Activated CD8-positive, alpha-beta memory T cell treated with anti-CD3 and anti-CD28 coated beads, Interleukin-2, amount 10 ng/mL, durations not matched to agents 7 days and 5 days (primary cell): ENCODE measurements around the gene FBXO31. TPM values are rescaled to one million over a fixed set of nuclear protein-coding genes. Genes with fewer than 3 reads are reported as not detected.
"Not testable (repeated sequence)": the region's sequence is repeated elsewhere in the genome, so short reads cannot be mapped to it uniquely, and the experiment has no call there.

Experiments used
- ATAC-seq: fragments of 150-1000 bp; cut with Tn5 transposase; one replicate; pipeline ENCODE4 v1.10.0; 2021; ENCODE audit warnings: moderate library complexity
- CTCF ChIA-PET: fragments of 350-600 bp; sonication (Branson Sonifier 250); formaldehyde crosslinking; loops from one replicate; lab custom pipeline; 2021; ENCODE audit warnings: antibody characterized with exemption; lab: Charles Lee
- DNase-seq: peaks from one replicate; pipeline ENCODE4 v3.0.0-alpha.2; 2020
- H3K27ac Mint-ChIP-seq: one replicate; pipeline ENCODE4 v1.8.0; 2021; ENCODE audit warnings: mild to moderate bottlenecking, mixed read lengths
- H3K27me3 Mint-ChIP-seq: one replicate; pipeline ENCODE4 v1.8.0; 2021; ENCODE audit warnings: mixed read lengths
- H3K36me3 Mint-ChIP-seq: one replicate; pipeline ENCODE4 v1.8.0; 2021; ENCODE audit warnings: mild to moderate bottlenecking, mixed read lengths
- H3K4me1 Mint-ChIP-seq: one replicate; pipeline ENCODE4 v1.8.0; 2021; ENCODE audit warnings: mixed read lengths
- H3K4me3 Mint-ChIP-seq: one replicate; pipeline ENCODE4 v1.8.0; 2021; ENCODE audit warnings: mild to moderate bottlenecking, moderate library complexity, mixed read lengths
- H3K9me3 Mint-ChIP-seq: one replicate; pipeline ENCODE4 v1.8.0; 2022; ENCODE audit warnings: low read depth, mixed read lengths
- total RNA-seq, 2 experiments: library from RNA; stranded (reverse); gene quantifications; one replicate each; pipeline ENCODE4 v1.2.3, GENCODE V29; 2021

Gene FBXO31
- total RNA-seq, 2 experiments from 2014 or later: 38.8 TPM

- Mint-ChIP-seq H3K36me3 (peaks cover 5% of the 10 kb centered on the region), H3K4me3 (no peak overlapping the region), H3K4me1 (peaks cover 20% of the 10 kb centered on the region), H3K27ac (no peak overlapping the region), H3K9me3 (no peaks in the 10 kb centered on the region), H3K27me3 (no peaks in the 10 kb centered on the region)
- CTCF ChIA-PET: interaction anchor here (1.4 kb wide), 1 partner anchor 24 kb away, joined by 4 read pairs; no protein-coding TSS in a partner anchor
- DNase-seq: no peak
- no peak for ATAC-seq
Observed at GRCh38 chr16:87369796-87370719, 13.5 kb downstream of the FBXO31 start.

DNA sequence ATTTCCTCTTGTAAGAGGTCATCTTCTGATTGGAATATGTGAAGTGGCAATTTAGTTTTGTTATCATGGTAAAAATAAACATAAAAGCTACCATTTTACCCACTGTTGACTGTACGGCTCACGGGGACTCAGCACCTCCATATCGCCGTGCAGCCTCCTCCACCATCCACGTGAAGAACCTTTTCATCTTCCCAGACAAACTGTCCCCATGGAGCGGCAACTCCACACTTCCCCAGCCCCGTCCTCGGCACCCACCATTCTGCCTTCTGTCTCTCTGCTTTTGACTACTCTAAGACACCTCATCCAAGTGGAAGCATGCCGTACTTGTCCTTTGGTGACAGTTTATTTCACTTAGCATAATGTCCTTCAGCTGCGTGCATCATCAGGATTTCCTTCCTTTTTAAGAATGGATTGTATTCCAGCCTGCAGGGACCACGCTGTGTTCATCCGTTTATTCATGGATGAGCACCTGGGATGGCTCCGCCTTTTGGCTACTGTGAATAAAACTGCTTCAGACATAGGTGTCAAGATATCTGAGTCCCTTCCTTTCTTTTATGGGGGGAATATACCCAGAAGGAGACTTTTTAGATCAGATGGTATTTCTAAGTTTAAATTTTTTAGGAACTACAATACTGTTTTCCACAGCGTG lies 14.3 kb downstream of the FBXO31 start:
- Mint-ChIP-seq H3K36me3 (peaks cover 5% of the 10 kb centered on the region), H3K4me1 (peaks cover 28% of the 10 kb centered on the region), H3K4me3 (no peak overlapping the region), H3K9me3 (no peaks in the 10 kb centered on the region), H3K27ac (no peak overlapping the region), H3K27me3 (no peaks in the 10 kb centered on the region)
- CTCF ChIA-PET: interaction anchor here (1.2 to 1.4 kb wide), 2 partner anchors 25 to 44 kb away, joined by 3 to 4 read pairs; no protein-coding TSS in a partner anchor
- no peak for DNase-seq
- ATAC-seq: no peak

- DNase-seq (no peak), ATAC-seq (no peak)
- CTCF ChIA-PET: interaction anchor here (1.2 to 1.4 kb wide), 2 partner anchors 26 to 43 kb away, joined by 3 to 4 read pairs; no protein-coding TSS in a partner anchor
- H3K27ac Mint-ChIP-seq: no peak overlapping the region
- H3K4me1 Mint-ChIP-seq: peaks cover 31% of the 10 kb centered on the region
- peaks cover 4% of the 10 kb centered on the region for H3K36me3 Mint-ChIP-seq
- H3K9me3 Mint-ChIP-seq: no peaks in the 10 kb centered on the region
- no peak overlapping the region for H3K4me3 Mint-ChIP-seq
- no peaks in the 10 kb centered on the region for H3K27me3 Mint-ChIP-seq
Observed at GRCh38 chr16:87368029-87368770, 15.4 kb downstream of the FBXO31 start.

DNA sequence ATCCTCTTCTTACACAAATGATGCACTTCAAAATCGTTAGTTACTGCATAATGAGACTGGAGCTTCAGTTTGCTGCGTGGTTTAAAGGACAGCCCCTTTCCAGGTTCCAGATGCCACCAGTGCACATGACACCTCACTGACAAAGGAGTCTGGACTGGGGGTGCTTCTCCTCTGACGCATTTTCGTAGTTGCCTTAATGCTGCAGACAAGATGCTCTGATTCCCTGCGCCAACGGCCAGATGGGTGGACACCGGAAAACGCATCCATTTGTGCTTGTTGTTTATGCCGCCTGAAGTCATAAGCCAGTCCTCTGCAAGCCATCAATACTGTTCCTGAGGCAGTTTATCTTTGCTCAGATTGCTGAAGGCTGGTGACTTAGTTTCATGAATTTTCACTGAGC lies 16.0 kb downstream of the FBXO31 start:
- H3K27ac Mint-ChIP-seq: peak overlapping the region; percentile 64
- CTCF ChIA-PET: no interaction called here
- H3K27me3 Mint-ChIP-seq: no peaks in the 10 kb centered on the region
- no peaks in the 10 kb centered on the region for H3K9me3 Mint-ChIP-seq
- ATAC-seq (no peak), DNase-seq (no peak)
- no peak overlapping the region for H3K4me3 Mint-ChIP-seq
- H3K4me1 Mint-ChIP-seq: peaks cover 31% of the 10 kb centered on the region
- H3K36me3 Mint-ChIP-seq: peaks cover 4% of the 10 kb centered on the region

DNA sequence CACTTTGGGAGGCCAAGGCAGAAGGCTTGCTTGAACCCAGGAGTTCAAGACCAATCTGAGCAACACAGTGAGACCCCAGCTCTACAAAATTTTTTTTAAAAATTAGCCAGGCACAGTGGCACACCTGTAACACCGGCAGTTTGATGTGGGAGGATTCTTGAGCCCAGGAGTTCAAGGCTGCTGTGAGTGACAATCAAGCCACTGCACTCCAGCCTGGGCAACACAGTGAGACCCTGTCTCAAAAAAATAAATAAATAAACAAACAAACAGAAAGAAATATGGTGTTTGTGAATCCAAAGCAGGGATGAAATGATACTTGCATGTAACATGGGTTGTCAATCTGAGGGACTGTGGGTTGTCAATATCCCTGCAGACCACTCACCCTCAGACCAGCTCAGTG lies 16.6 kb downstream of the FBXO31 start:
- no peaks in the 10 kb centered on the region for H3K27me3 Mint-ChIP-seq
- peaks cover 4% of the 10 kb centered on the region for H3K36me3 Mint-ChIP-seq
- no peak overlapping the region for H3K27ac Mint-ChIP-seq
- CTCF ChIA-PET: no interaction called here
- DNase-seq (no peak), ATAC-seq (no peak)
- peaks cover 27% of the 10 kb centered on the region for H3K4me1 Mint-ChIP-seq
- H3K4me3 Mint-ChIP-seq: no peak overlapping the region
- H3K9me3 Mint-ChIP-seq: no peaks in the 10 kb centered on the region

- H3K27ac Mint-ChIP-seq: no peak overlapping the region
- H3K27me3 Mint-ChIP-seq: no peaks in the 10 kb centered on the region
- H3K4me3 Mint-ChIP-seq: no peak overlapping the region
- H3K4me1 Mint-ChIP-seq: peaks cover 26% of the 10 kb centered on the region
- H3K9me3 Mint-ChIP-seq: no peaks in the 10 kb centered on the region
- H3K36me3 Mint-ChIP-seq: peaks cover 4% of the 10 kb centered on the region
- DNase-seq: no peak
- no peak for ATAC-seq
- CTCF ChIA-PET: no interaction called here
Observed at GRCh38 chr16:87366288-87366687, 17.3 kb downstream of the FBXO31 start.

DNA sequence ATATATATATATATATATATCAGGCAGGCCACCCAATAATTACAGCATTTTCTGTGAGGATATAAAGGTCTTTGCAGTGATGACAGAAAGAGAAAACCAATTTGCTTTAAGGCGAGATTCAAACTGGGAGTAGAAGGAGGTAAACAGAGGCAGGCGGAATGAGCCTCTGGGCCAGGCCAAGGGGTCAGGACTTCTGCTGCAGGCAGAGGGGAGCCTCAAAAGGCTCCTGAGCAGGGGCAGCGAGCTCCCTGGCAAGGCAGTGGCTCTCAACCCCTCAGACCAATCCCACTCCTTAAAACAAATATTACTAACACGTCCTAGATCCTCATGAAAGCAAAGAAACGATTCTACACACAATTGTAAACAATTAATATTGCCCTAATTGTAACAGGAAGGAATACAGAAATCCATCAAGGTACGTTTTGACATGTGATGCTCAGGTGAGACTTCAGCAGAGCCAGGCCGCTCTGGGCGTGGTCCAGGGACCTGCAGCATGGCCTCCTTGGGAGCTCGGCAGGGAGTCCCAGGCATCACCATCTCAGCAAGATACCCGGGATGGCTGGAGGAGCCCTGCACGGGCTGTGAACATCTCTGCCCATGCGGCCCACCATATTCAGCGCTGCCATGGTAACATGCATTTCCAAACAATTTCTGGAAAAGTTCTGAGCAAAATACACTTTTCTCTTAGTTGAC lies 18.4 kb downstream of the FBXO31 start:
- Mint-ChIP-seq H3K4me1 (peaks cover 37% of the 10 kb centered on the region), H3K27ac (peak overlapping the region; percentile 53), H3K4me3 (no peak overlapping the region), H3K9me3 (no peaks in the 10 kb centered on the region), H3K36me3 (peaks cover 4% of the 10 kb centered on the region), H3K27me3 (no peaks in the 10 kb centered on the region)
- DNase-seq: no peak
- CTCF ChIA-PET: interaction anchor here (0.7 to 1.6 kb wide), 4 partner anchors 16 to 47 kb away, joined by 3 to 6 read pairs (median 4); partner anchors contain the start of genes C16orf95 and FBXO31
- ATAC-seq: no peak

DNA sequence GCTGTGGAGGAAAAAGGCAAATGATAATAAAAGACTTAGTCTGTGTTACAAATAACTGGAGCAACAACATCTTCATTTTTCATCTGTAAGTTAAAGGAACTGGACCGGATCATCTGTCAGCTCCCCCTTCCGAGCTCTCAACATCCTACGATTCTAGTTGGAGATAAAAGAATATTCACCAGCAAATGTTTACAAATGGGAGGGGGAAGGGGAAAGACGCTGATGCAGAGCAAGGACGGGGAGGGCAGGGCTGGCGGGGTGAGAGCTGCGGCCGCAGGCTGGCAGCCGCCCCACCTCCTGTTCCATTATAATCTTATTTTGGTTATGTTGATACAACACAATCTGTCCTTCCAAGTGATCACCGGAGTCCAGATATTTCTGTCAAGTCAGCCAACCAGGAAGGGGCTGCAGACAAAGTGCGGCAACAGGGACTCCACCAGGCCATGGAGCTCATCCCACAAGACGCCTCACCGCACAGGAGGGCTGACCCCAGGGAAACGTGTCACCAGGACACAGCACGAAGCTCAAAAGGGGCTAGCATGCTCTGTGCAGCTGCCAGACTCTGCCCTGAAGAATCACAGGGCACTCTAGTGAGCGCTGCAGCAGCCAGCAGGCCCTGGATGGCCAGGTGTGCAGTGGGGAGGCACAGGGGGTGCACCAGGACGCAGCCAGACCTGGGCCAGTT lies 19.7 kb downstream of the FBXO31 start:
- no peaks in the 10 kb centered on the region for H3K27me3 Mint-ChIP-seq
- peaks cover 9% of the 10 kb centered on the region for H3K36me3 Mint-ChIP-seq
- CTCF ChIA-PET: interaction anchor here (0.8 to 2.1 kb wide), 5 partner anchors 13 to 46 kb away, joined by 3 to 6 read pairs (median 5); partner anchors contain the start of genes C16orf95 and FBXO31
- peak overlapping the region; percentile 77 for H3K27ac Mint-ChIP-seq
- no peaks in the 10 kb centered on the region for H3K9me3 Mint-ChIP-seq
- peaks cover 34% of the 10 kb centered on the region for H3K4me1 Mint-ChIP-seq
- ATAC-seq: peak; percentile 17
- peak overlapping the region; percentile 28 for H3K4me3 Mint-ChIP-seq
- DNase-seq: no peak

GRCh38 chr16:87362828-87363559 lies 20.6 kb downstream of the FBXO31 start:
- H3K9me3 Mint-ChIP-seq, H3K27me3 Mint-ChIP-seq, DNase-seq, H3K4me3 Mint-ChIP-seq, H3K36me3 Mint-ChIP-seq, ATAC-seq, H3K27ac Mint-ChIP-seq: not testable (repeated sequence)
- peaks cover 34% of the 10 kb centered on the region for H3K4me1 Mint-ChIP-seq
- CTCF ChIA-PET: interaction anchor here (0.8 to 2.1 kb wide), 2 partner anchors 12 to 31 kb away, joined by 3 to 6 read pairs; no protein-coding TSS in a partner anchor

DNA sequence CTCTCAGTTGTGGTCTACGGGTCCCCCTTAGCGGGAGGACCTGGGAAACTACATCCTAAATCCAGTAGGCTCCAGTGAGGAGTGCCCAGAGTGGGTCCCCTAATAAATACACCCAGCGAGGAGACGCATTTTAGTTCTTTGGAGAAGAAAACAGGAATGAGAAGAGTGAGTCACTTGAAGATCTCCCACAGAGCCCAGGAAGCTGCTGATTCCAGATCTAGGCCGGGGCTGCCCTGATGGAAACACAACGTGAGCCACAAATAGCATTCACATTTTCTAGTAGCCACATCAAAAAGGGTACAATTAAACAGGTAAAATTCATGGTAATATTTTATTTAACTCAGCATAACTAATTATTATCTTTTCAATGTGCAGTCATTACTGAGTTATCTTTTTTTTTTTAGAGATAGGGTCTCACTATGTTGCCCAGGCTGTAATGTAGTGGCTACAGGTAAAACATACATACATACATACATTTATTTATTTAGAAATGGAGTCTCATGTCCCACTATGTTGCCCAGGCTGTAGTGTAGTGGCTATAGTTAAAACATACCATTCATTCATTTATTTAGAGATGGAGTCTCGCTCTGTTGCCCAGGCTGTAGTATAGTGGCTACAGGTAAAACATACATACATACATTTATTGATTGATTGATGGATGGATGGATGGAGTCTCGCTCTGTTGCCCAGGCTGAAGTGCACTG lies 21.5 kb downstream of the FBXO31 start:
- ATAC-seq (no peak), DNase-seq (no peak)
- CTCF ChIA-PET: interaction anchor here (2.1 kb wide), 1 partner anchor 32 kb away, joined by 6 read pairs; no protein-coding TSS in a partner anchor
- Mint-ChIP-seq H3K27ac (no peak overlapping the region), H3K36me3 (peaks cover 11% of the 10 kb centered on the region), H3K4me3 (no peak overlapping the region), H3K27me3 (no peaks in the 10 kb centered on the region), H3K9me3 (no peaks in the 10 kb centered on the region), H3K4me1 (peaks cover 32% of the 10 kb centered on the region)
